A673 (cell line): ENCODE results near the gene KRTAP13-4.

Experiments
- CTCF ChIP-seq: fragments of 300-800, 200-600 bp; sonication (generic); conservative IDR thresholded peaks from 2 replicates; pipeline ENCODE4 v1.5.1; 2017; ENCODE audit warnings: low read depth, mild to moderate bottlenecking, antibody characterized with exemption, low read length, moderate library complexity, mixed read lengths
- EZH2 ChIP-seq: fragments of 200-600 bp; sonication (generic); IDR thresholded peaks from 2 replicates; pipeline ENCODE4 v1.6.1; 2017; ENCODE audit warnings: borderline replicate concordance, low read depth, mild to moderate bottlenecking, mixed read lengths, antibody characterized with exemption, low read length; ENCODE audit not compliant: poor library complexity, severe bottlenecking

GRCh38 chr21:30468900-30469714 is 39.1 kb downstream of the KRTAP13-4 start:
- TF ChIP-seq CTCF (no peak), EZH2 (no peak)
